GM18507 (cell line): ENCODE measurements around the gene EPB41L1.
"Not testable (repeated sequence)": the region's sequence is repeated elsewhere in the genome, so short reads cannot be mapped to it uniquely, and the experiment has no call there.

Source experiments
- DNase-seq: peaks from one replicate; pipeline ENCODE4 v3.0.0; 2011; ENCODE audit warnings: low read depth; ENCODE audit not compliant: insufficient read length; ENCODE audit errors: extremely low spot score
- FAIRE-seq: peaks from 2 replicates; lab custom pipeline; 2011; peaks lifted over from hg19 to GRCh38; lab: Jason Lieb, UNC

The EPB41L1 gene

GRCh38 chr20:36121981-36122930 lies 32.3 kb upstream of the EPB41L1 start:
- no peak for DNase-seq
- FAIRE-seq, result no peak

- DNase-seq (no peak), FAIRE-seq (no peak)
Measured at GRCh38 chr20:36122931-36123288, 31.6 kb upstream of the EPB41L1 start.

GRCh38 chr20:36125097-36125496 lies 29.4 kb upstream of the EPB41L1 start:
- DNase-seq (no peak), FAIRE-seq (no peak)

GRCh38 chr20:36126836-36127527 lies 27.6 kb upstream of the EPB41L1 start:
- DNase-seq (no peak), FAIRE-seq (no peak)

- FAIRE-seq (no peak), DNase-seq (no peak)
Measured at GRCh38 chr20:36128463-36129159, 25.9 kb upstream of the EPB41L1 start.

- no peak for DNase-seq
- FAIRE-seq, result no peak
Measured at GRCh38 chr20:36129160-36129543, 25.4 kb upstream of the EPB41L1 start.

GRCh38 chr20:36130390-36130789 lies 24.1 kb upstream of the EPB41L1 start:
- FAIRE-seq, result no peak

GRCh38 chr20:36132802-36133211 lies 21.7 kb upstream of the EPB41L1 start:
- no peak for DNase-seq
- no peak for FAIRE-seq

More at GRCh38 chr20:36130390-36130789, 24.1 kb upstream of the EPB41L1 start:
- no peak for DNase-seq

GRCh38 chr20:36133821-36134220 lies 20.7 kb upstream of the EPB41L1 start:
- no peak for FAIRE-seq
- DNase-seq, result no peak

- DNase-seq, result no peak
- FAIRE-seq, result no peak
Measured at GRCh38 chr20:36135159-36135558, 19.4 kb upstream of the EPB41L1 start.

- no peak for FAIRE-seq
- DNase-seq, result no peak
Measured at GRCh38 chr20:36135821-36136220, 18.7 kb upstream of the EPB41L1 start.

- not testable (repeated sequence) for FAIRE-seq, DNase-seq
Measured at GRCh38 chr20:36137313-36137712, 17.2 kb upstream of the EPB41L1 start.

- FAIRE-seq (no peak), DNase-seq (no peak)
Measured at GRCh38 chr20:36141310-36141709, 13.2 kb upstream of the EPB41L1 start.

- no peak for FAIRE-seq
Measured at GRCh38 chr20:36144336-36144735, 10.2 kb upstream of the EPB41L1 start.

GRCh38 chr20:36145877-36146707 lies 8.4 kb upstream of the EPB41L1 start:
- FAIRE-seq, result no peak

More at GRCh38 chr20:36144336-36144735, 10.2 kb upstream of the EPB41L1 start:
- no peak for DNase-seq

GRCh38 chr20:36147690-36148089 lies 6.8 kb upstream of the EPB41L1 start:
- DNase-seq (no peak), FAIRE-seq (no peak)

More at GRCh38 chr20:36145877-36146707, 8.4 kb upstream of the EPB41L1 start:
- no peak for DNase-seq

GRCh38 chr20:36148439-36148838 lies 6.1 kb upstream of the EPB41L1 start:
- no peak for DNase-seq
- FAIRE-seq, result no peak

- FAIRE-seq (no peak), DNase-seq (no peak)
Measured at GRCh38 chr20:36149012-36149411, 5.5 kb upstream of the EPB41L1 start.

- FAIRE-seq, result no peak
- DNase-seq, result no peak
Measured at GRCh38 chr20:36149469-36149868, 5.1 kb upstream of the EPB41L1 start.
